Lower leg skin (tissue), 4 donors: ENCODE measurements around the gene UBASH3B. TPM values are rescaled to one million over a fixed set of nuclear protein-coding genes. Genes with fewer than 3 reads are reported as not detected.

ENCODE experiments used
- DNase-seq, 2 donors: peaks; one replicate each; pipeline ENCODE4 v3.0.0-alpha.2; 2019; ENCODE audit warnings: low spot score in 2 of 2
- H3K4me3 ChIP-seq: fragments of 200-600 bp; sonication (generic); 2 replicates; pipeline ENCODE4 v1.5.1; 2017; ENCODE audit warnings: mild to moderate bottlenecking, low read depth; ENCODE audit not compliant: poor library complexity, severe bottlenecking
- POLR2A ChIP-seq, 2 donors: fragments of 450-650 bp; IDR thresholded peaks; one replicate each; pipeline ENCODE4 v1.6.1; 2016 to 2017; ENCODE audit warnings: antibody characterized with exemption in 2 of 2, mild to moderate bottlenecking in 1 of 2, moderate library complexity in 1 of 2
- WGBS, 2 donors: methylation state at CpG; one replicate each; pipeline ENCODE4 v1.1.5; 2018; 5-methylcytosine and 5-hydroxymethylcytosine counted together
- intact Hi-C: fragments of 100-400 bp; cut with DNase I; formaldehyde crosslinking; loops from one replicate; pipeline ENCODE4 v1.15.0; 2023; ENCODE audit warnings: low total_unique reads
- total RNA-seq, 4 donors: library from RNA; depleted of rRNA; stranded (reverse); fragments of >200 nt; gene quantifications; one replicate each; pipeline ENCODE4 v1.1.0, GENCODE V29; 2016
- TF ChIP-seq, protein P1 (sequence below), 3 donors: fragments of 450-650 bp; IDR thresholded peaks; one replicate each; pipeline ENCODE4 v1.5.1; 2016; ENCODE audit warnings: antibody characterized with exemption in 3 of 3, mild to moderate bottlenecking in 3 of 3, moderate library complexity in 2 of 3

UBASH3B gene
- total RNA-seq, 4 donors from 2014 or later: 14.2 to 58.4 (median 35.6) TPM

DNA sequence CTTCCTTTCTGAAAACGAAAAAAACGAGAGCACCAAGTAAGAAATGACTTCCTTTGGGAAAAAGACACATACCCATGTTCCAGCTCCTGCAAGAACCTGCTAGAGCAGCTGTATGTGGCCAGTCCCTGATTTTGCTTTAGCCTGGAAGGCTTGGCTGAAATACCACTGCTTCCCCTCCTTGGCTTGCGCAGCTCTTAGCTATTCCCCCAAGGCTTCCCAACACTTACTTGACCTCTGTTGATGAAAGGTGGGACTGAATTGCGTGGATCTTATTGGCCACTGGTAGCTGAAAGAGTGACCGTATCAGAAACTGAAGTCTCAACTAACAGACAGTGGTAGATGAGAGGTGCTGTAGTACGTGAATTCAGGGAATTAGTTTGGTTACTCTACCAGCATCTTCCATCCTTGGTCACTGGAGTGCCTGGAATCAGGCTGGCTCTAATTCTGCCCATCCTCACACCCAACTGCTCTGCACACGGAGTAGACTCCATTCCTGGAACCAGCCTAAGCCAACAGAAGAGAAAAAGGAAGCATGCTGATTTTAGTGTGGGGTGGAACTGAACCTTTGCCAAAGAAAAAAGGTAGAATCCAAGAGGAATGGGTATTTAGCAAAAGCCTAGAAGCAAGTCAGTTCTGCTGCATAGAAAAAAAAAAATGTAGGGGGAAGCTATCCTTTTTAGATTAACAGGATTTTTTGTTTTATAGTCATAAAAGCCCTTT is 109.0 kb downstream of the UBASH3B start:
- 83% methylated on average over 7 of the region's 7 CpGs for WGBS, 2 donors
- intact Hi-C loops: no loop called here
- DNase-seq: no peak
- TF ChIP-seq, protein P1, sequence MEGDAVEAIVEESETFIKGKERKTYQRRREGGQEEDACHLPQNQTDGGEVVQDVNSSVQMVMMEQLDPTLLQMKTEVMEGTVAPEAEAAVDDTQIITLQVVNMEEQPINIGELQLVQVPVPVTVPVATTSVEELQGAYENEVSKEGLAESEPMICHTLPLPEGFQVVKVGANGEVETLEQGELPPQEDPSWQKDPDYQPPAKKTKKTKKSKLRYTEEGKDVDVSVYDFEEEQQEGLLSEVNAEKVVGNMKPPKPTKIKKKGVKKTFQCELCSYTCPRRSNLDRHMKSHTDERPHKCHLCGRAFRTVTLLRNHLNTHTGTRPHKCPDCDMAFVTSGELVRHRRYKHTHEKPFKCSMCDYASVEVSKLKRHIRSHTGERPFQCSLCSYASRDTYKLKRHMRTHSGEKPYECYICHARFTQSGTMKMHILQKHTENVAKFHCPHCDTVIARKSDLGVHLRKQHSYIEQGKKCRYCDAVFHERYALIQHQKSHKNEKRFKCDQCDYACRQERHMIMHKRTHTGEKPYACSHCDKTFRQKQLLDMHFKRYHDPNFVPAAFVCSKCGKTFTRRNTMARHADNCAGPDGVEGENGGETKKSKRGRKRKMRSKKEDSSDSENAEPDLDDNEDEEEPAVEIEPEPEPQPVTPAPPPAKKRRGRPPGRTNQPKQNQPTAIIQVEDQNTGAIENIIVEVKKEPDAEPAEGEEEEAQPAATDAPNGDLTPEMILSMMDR (IDR thresholded peaks at IDR 0.05): no peak
- TF ChIP-seq POLR2A (IDR thresholded peaks at IDR 0.05): no peak
- no peak overlapping the region for H3K4me3 ChIP-seq

DNA sequence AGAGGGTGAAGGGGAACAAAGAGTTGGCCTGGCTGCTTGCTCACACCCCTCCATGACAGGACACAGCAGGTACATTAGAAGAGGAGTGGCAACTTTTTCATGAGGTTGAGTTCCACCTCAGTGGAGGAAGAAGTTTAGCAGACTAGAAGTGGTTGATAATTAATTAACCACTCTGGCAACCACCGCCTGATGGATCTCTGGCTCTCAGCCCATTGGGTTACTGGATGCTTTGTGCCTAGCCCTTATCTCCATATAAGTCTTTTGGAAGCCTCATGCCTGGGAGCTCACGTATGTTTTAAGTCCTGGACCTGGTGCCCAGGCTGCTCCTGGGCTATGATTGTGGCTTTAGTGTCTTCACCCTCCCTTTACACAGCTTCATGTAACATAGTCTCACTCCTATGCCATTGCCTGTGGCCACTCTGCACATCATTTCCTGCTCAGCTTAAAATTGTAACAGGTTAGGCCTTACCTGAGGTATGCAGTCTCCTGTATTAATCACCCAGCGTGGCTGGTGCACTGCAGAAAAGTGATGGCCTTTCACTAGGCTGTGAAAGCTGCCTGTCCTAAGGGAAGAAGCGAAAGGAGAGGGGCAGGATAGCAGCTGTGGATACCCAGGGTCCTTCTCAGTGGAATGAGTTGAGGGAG is 110.1 kb downstream of the UBASH3B start:
- H3K4me3 ChIP-seq: no peak overlapping the region
- TF ChIP-seq, protein P1 (IDR thresholded peaks at IDR 0.05): no peak
- no peak for TF ChIP-seq POLR2A (IDR thresholded peaks at IDR 0.05)
- intact Hi-C loops: no loop called here
- DNase-seq: no peak
- WGBS, 2 donors: 76 to 84% methylated on average over 4 of the region's 4 CpGs

DNA sequence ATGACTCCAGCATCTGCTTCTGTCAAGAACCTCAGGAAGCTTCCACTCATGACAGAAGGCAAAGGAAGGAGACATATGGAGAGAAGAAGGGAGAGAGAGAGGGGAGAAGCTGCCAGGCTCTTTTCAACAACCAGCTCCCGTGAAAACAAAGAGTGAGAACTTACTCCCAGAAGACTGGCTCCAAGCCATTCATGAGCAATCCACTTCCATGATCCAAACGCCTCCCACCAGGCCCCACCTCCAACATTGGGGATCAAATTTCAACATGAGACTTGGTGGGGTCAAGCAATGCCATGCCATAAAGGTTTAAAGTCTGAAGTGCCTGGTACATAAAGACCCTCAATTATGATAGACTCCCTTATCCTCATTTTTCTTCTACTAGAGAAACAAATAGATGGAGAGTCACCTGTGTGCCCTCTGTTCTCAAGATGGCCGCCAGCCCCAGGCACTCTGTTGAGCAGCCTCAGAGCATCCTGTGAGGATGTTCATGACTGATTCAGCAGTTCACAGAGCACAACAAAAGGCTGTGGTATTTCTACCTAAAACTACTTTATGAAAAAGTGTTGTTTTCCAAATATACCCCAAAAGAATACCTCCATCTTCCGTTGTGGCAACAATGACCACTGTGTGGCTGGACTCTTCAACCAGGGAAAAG is 113.7 kb downstream of the UBASH3B start:
- no peak for DNase-seq
- 58 to 69% methylated on average over 4 of the region's 4 CpGs for WGBS, 2 donors
- TF ChIP-seq, protein P1 (IDR thresholded peaks at IDR 0.05): no peak
- TF ChIP-seq POLR2A (IDR thresholded peaks at IDR 0.05): no peak
- intact Hi-C loops: no loop called here
- H3K4me3 ChIP-seq: no peak overlapping the region

DNA sequence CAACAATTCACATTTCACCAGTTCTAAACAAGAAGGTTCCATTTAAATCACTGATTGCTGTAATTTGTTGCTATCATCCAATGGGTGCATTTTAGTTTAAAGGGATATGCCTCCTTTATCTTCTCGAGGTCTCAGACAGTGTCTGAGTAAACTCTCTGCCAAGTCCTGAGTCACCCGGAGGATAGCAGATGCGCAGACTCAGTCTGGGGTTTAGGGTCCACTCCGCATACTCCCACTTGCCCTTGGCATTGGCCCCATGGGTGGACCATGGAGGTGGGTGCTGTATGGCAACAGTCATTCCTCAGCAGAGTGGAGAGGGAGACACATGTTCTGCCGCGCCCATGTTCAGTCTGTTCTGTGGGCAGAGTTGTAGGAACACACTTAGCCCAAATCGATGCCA is 117.4 kb downstream of the UBASH3B start:
- 68 to 75% methylated on average over 6 of the region's 7 CpGs for WGBS, 2 donors
- H3K4me3 ChIP-seq: no peak overlapping the region
- no peak for DNase-seq
- no peak for TF ChIP-seq POLR2A (IDR thresholded peaks at IDR 0.05)
- TF ChIP-seq, protein P1 (IDR thresholded peaks at IDR 0.05): no peak
- intact Hi-C loops: no loop called here

DNA sequence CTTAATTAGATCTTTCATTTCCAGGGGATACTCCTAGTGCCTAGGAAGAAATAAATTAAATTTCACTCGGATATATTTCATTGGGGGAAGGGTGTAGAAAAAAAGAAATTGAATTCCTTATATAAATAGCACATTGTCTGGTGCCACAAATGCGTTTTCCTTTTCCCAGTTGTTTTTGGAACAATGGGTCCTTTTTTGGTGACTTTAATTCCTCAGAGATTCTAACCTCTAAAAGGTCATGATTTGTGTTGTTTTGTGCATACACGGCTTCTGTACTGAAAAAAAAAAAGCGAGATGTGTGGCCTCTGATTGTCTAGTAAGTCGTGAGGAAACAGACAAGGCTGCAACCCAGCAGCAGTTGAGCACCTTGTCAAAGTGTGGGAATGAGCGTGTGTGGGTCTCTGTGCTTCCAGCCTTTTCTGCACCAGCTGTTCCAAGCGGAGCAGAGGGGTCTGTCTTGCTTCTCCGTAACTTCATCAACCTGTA is 118.3 kb downstream of the UBASH3B start:
- intact Hi-C loops: no loop called here
- DNase-seq: no peak
- TF ChIP-seq, protein P1 (IDR thresholded peaks at IDR 0.05): no peak
- no peak for TF ChIP-seq POLR2A (IDR thresholded peaks at IDR 0.05)
- WGBS, 2 donors: 56 to 64% methylated on average over 8 of the region's 8 CpGs
- H3K4me3 ChIP-seq: no peak overlapping the region
